Measurements from ENCODE around the gene C19orf47.
A peak's percentile ranks its signal among the peaks of the same experiment; 100 is the strongest.

The C19orf47 gene

GRCh38 chr19:40348125-40348913, at the start of gene C19orf47, which contains the start of gene PLD3:
TSS of gene C19orf47 (minus strand) at chr19:40348397. CDS start at chr19:40341857, 6,540 bp downstream.
TSS of gene PLD3 (plus strand) at chr19:40348695. CDS start at chr19:40366484, 17,789 bp downstream.
- peak; percentile 97 for DNase-seq

DNA sequence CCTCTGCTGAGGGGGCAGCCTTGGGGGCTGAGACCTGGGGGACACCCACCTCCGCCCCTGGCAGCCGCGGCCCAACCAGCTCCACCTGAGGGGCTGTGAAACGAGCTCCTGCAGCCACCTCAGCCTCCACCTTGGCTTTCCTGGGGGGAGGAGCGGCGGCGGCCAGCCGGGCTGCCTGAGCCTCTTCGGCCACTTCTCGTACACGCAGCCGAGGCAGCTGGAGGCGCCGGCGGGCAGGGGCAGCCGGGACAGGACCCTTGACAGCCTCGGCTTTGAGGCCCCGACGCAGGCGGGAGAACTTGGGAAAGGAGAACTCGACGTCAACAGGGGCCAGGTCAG, 49.3 kb upstream of the C19orf47 start:
- no peak for DNase-seq

- DNase-seq, result no peak
Measured at GRCh38 chr19:40396886-40397567, 48.8 kb upstream of the C19orf47 start.

DNA sequence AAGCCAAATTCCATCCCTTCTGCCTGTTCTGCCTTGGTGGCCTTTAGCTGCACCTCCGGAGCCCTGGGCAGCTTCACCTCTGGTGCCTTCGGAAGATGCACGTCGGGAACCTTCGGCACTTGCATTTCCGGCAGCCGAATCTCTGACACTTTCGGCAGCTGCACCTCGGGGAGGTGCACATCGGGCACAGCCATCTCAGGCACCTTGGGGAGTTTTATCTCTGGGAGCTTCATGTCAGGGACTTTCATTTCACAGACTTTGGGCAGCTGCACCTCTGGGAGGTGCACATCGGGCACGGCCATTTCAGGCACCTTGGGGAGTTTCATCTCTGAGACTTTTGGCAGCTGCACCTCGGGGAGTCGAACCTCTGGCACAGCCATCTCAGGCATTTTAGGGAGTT, 47.8 kb upstream of the C19orf47 start:
- peak; percentile 49 for DNase-seq

DNA sequence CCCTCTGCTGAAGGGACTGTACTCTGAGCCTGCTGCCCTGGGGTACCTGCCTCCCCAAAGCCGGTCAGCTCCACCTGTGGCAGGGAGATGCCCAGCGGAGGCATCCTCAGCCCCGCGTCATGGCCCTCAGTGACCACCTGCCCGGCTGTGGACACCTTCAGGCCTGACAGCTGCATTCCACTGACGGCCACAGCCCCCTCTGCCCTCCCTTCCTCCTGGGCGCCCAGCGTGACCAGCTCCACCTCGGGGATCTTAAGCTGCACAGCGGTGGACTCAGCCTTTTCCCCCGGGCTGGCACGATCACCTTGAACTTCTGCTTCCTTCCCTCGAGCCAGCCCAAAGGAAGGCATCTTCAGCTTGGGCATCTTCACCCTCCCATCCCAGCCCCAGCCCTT, 46.6 kb upstream of the C19orf47 start:
- DNase-seq, result no peak

DNA sequence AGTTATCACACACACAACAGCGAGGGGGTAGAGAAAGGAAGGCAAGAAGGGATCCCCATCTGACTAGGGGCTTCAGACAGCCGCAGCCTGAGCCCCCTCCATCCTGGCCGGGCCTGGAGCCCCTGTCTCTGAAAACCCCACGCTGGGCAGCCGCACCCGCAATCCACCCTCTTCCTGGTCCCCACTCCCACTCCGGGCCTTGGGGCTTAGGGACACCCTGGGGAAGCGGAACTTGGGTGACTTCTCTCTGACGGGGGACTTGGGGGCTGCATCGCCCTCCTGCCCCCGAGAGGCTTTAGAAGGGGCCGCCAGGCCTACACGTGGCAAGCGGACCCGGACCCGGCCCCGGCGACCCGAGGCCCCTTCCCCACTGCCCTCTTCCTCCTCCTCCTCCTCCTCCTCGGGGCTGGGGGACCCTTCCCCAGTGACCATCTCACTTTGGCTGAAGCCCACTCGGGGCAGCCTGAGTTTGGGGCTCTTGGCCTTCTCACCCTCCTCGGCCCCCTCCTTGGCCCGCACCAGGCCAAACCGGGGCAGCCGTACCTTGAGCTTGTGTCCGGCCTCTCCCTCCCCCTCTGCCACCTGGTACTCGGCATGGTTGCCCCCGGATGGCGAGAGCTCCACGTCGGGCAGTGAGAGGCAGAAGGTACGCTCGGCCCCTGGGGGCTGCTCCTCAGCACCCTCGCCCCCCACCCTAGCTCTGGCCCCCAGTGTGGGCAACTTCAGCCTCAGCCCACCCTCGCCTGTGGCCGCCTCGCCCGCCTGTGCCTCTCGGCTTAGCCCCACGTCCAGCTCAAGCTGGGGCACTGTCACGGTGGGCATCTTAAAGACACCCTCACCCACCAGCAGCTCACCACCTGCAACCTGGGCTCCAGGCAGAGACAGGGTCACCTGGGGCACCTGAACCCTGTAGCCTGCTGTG, 46.0 kb upstream of the C19orf47 start:
- no peak for DNase-seq

DNA sequence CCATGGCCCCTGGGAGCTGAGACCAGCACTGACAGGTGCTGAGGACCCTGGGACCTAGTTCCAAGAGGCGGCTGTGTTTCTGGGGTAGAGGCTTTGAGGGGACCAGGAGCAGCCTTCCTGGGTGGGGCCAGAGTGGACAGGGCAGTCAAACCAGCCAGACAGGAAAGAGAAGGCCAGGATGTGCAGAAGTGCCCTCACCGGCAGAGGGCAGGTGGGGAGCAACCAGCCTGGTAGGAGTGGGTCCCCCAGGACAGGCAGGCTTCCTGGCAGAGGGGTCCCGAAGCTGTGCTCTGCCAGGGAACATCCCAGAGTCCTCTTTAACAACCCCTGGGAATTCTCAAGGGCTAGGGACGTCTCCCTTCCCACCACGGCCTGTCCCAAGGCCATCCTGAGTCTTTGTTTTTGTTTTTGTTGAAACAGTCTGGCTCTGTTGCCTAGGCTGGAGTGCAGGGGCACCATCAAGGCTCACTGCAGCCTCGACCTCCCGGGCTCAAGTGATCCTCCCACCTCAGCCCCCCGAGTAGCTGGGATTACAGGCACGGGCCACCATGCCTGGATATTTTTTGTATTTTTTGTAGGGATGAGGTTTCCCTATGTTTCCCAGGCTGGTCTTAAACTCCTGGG, 44.8 kb upstream of the C19orf47 start:
- no peak for DNase-seq

DNA sequence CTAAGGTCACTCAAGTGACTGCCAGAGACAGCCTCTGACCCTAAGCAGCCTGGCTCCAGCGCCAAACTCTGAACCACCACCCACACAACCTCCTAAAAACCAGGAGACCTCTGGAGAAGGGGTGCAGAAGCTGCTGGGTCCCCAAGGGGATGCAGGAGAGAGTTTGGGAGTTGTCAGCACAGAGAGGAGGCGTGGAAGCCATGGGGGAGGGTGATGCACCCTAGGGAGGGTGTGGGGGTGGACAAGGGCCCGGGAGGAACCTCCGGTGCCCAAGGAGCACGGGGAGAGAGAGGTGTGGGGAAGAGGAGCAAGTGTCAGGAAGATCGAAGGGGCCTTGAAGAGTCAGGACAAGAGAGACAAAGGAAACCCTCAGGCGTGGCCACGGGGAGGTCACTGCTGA, 43.9 kb upstream of the C19orf47 start:
- no peak for DNase-seq

- DNase-seq, result no peak
Measured at GRCh38 chr19:40390084-40390742, 42.0 kb upstream of the C19orf47 start, which contains the start of gene HIPK4. TSS of gene HIPK4 (minus strand) at chr19:40390181. CDS start at chr19:40389902, 279 bp downstream.

DNA sequence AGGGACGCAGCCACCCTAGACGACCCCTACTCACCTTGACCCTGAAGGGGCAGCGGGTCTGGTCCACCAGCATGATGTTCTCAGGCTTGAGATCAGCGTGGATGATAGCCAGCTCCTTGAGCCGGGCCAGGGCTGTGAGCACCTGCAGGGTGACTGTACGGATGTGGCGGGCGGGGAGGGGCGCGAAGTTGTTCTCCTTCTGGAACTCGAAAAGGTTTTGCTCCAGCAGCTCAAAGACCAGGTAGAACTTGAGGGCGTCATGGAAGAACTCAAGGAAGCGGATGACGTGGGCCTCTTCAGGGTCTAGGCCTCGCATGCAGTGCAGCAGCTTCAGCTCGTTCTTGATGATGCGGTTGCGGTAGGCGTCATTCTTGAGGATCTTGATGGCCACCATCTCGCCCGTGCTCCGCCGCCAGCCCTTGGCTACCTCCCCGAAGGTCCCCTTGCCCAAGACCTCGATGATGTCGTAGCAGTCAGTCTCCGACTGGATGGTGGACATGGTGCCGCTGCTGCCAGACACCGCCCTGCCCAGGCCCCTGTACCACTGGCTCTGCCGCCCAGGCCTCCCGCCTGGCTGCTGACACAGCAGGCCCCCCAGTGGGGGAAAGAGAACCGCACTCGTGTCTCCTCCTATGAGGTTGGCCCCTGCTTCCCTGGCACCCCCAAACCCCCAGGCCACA, 41.3 kb upstream of the C19orf47 start:
- no peak for DNase-seq

- DNase-seq, result no peak
Measured at GRCh38 chr19:40388481-40388880, 40.3 kb upstream of the C19orf47 start.

DNA sequence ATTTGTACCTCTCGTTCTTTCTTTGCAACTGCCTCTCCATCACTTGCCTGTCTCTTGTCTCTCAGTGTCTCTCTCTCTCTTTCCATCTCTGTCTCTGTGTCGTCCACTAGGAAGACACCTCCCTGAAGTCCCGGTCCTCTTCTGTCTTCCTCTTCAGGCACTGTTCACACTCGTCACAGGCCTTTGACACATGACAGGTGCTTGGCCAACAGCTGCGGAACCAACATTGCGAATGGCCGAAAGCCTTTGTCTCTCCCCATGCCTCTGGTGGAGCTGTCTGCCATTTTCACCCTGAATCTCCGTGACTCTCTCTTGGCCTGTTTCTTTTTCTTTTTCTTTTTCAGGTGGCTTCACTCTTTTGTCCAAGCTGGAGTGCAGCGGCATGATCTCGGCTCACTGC, 39.0 kb upstream of the C19orf47 start:
- DNase-seq, result no peak

DNA sequence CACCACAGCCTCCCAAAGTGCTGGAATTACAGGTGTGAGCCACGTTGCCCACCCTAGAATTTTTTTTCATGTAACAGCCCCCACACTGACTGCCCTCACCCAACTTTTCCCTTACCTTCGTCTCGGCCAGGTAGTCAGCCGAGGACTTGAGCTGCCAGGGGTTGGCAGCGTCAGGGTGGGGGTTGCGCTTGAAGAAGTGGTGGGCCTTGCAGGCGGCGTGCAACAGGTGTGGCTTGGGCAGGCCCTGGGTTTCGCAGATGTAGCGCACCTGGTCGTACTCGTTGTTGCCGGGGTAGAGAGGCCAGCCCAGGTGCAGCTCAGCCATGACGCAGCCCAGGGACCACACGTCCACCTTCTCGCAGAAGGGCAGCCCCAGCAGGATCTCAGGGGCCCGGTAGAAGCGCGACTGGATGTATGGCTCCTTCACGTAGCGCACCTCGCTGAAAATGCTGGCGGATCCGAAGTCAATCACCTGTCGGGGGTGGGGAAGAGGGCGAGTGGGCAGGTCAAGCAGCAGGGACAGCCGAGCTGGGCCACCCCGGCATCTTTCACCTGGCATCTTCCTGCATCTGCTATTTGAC, 35.6 kb upstream of the C19orf47 start:
- no peak for DNase-seq

- DNase-seq, result no peak
Measured at GRCh38 chr19:40381321-40381720, 33.1 kb upstream of the C19orf47 start.

DNA sequence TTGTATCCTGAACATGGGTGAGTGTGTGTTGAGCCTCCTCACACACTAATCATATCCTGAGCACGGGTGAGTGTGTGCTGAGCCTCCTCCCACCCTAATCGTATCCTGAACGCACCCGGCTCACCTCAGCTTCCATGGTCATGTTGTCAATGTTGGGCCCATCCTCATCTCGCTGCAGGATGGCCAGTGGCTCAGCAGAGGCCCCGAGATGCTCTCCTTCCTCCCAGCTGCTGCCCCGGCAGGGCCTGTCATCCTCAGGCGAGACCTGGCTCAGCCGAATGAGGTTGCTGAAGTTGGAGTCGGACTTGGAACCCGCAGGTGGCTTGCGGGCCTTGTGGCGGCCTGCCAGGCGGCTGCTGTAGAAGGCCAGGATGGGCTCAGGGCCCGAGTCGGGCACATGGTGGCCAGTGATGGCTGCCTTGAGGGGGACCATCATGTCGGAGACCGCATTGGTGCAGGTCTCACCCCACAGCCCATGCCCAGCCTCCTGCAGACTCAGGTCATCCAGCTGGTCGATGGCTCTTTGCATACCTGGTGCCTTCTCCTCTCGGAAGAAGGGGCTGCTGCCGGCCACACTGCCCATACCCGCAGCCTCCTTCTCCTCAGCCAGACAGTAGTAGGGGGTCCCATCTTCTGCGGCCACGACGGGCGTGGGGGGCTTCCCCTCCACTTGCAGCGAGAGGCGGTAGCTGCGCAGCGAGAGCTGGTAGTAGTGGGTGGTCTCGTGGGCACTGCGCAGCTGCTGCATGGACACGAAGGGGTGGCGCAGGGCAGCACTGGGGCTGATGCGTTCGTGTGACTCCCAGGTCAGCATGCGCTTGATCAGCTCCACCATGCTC, 32.2 kb upstream of the C19orf47 start:
- no peak for DNase-seq

DNA sequence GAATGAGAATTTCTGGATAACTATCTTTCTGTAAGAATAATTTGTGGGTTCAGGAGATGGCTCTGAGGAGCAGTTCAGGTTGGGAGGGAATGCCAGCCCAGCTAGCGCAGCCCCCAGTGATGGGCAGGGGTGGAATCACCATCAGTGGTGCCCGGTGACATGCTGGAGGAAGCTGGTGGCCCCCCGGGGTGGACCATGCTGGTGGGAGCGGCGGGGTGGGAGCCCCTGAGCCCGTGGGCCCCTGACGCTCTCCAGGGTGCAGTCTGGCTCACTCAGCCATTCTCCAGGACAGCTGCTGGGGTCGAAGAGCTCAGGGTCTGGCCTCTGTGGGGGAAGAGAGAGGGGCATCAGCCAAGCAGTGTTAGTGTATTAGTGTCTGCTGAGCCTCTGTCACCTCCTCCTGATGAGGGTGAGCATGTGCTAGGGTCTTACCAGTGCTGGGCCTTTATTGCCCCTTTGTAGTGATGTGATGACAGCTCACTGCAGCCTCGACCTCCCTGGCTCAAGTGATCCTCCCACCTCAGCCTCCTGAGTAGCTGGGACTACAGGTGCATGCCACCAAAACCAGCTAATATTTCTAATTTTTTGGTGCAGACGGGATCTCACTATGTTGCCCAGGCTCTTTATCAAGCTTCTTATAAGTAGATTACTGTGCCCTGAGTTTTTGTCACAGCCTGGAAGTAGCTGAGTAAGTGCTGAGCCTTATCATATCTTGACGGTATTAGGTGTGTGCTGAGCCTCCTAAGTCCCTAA, 31.4 kb upstream of the C19orf47 start:
- no peak for DNase-seq

DNA sequence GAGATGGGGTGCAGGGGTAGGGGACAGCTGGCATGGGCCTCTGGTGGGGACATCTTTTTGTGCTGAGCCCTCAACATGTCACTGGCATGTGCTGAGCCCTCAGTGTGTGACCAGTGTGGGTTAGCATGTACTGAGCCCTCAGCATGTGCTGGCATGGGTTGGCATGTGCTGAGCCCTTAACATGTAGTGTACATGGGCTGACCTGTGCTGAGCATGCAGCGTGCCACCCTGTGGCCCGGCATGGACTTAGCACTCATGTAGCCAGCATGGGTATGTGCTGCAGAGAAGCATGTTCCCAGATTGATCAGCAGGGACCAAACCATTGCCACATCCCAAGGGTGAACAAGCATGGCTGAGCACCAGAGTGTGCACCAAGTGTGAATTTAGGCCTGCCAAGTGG, 30.3 kb upstream of the C19orf47 start:
- DNase-seq, result no peak

DNA sequence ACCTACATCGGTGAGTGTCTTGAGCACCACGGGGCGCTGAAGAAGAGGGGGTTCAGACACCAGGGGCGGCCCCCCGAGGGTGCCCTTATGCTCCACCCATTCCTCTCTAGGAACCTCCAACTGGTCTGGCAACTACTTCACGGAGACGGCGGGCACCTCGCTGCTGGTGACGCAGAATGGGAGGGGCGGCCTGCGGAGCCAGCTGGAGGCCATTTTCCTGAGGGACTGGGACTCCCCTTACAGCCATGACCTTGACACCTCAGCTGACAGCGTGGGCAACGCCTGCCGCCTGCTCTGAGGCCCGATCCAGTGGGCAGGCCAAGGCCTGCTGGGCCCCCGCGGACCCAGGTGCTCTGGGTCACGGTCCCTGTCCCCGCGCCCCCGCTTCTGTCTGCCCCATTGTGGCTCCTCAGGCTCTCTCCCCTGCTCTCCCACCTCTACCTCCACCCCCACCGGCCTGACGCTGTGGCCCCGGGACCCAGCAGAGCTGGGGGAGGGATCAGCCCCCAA, 29.7 kb upstream of the C19orf47 start:
- no peak for DNase-seq

DNA sequence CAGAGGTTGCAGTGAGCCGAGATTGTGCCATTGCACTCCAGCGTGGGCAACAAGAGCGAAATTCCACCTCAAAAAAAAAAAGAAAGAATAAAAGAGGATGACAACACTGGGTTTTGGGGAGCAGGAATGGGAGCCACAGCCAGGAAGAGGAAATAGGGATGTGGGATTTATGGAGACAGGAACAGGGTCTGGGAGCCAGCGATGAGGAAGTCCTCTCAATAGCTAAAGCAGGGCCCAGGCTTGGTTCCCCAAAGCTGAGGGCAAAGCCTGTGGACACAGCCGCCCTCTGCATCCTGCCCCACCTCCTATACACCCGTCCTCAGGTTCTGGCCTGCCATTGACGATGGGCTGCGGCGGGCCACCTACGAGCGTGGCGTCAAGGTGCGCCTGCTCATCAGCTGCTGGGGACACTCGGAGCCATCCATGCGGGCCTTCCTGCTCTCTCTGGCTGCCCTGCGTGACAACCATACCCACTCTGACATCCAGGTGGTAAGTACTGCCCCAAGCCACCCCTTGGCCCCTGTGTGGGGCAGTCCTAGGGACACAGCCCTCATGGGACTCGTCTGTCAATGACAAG, 28.2 kb upstream of the C19orf47 start:
- no peak for DNase-seq
